Fibroblast of peridontal ligament (primary cell): Measurements from ENCODE around the gene FANK1.
"Not testable (repeated sequence)": the region's sequence is repeated elsewhere in the genome, so short reads cannot be mapped to it uniquely, and the experiment has no call there.

Experiments used
- DNase-seq: peaks from one replicate; pipeline ENCODE4 v3.0.0-alpha.2; 2010; ENCODE audit errors: extremely low read depth

Gene FANK1

GRCh38 chr10:125928928-125929585 lies 32.7 kb downstream of the FANK1 start:
- DNase-seq: no peak

- DNase-seq: no peak
These were observed 33.3 kb downstream of the FANK1 start for GRCh38 chr10:125929618-125930017.

DNA sequence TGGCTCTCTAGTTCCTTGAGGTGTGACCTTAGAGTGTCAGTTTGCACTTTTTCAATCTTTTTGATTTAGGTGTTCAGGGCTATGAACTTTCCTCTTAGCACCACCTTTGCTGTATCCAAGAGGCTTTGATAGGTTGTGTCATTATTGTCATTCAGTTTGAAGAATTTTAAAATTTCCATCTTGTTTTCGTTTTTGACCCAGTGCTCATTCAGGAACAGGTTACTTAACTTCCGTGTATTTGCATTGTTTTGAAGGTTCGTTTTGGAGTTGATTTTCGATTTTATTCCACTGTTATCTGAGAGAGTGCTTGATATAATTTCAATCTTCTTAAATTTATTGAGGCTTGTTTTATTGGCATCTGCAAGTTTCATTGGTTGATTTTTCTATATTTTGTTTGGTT lies 37.3 kb downstream of the FANK1 start:
- DNase-seq: no peak

GRCh38 chr10:125936331-125936730 lies 40.0 kb downstream of the FANK1 start:
- DNase-seq: peak; percentile 32

DNA sequence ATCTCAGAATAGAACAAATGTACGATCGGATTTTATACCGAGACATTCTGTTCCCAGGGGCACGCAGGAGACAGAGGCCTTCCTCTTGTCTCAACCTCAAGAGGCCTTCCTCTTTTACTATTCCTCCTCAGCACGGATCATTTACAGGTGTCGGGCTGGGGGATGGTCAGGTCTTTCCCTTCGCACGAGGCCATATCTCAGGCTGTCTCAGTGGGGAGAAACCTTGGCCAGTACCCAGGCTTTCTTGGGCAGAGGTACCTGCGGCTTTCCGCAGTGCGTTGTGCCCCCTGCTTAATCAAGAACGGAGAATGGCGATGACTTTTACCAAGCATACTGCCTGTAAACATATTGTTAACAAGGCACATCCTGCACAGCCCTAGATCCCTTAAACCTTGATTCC lies 44.2 kb downstream of the FANK1 start:
- no peak for DNase-seq

GRCh38 chr10:125951290-125951689 lies 54.9 kb downstream of the FANK1 start:
- DNase-seq: no peak

DNA sequence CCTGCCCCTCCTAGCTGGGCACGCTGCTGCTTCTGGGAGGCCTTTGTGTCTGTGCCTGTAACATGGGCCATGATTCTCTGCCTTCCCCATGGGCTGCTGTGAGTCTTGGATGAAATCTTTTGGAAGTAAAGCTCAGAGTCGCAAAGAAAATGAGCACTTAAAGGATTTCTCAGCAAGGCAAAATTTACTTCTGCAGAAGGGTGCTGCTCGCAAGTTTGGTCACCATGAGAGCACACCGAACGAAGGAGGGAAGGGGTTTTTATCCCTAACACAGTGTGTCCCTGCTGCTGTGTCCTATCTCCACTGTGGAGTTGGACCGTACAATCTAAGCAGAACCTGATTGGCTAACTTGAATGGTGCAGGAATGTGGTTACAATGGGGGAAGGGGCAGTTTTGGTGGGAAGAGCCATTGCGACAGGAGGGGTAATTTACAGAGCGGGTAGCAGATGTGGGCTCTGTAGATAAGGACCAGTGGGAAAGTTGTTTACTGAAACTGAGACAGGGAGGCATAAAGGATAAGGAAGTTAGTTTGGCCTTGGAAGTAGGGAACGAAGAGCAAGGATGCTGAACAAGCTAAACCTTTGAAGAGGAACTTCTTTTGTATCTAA lies 57.5 kb downstream of the FANK1 start:
- no peak for DNase-seq

GRCh38 chr10:125955766-125956165 lies 59.4 kb downstream of the FANK1 start:
- DNase-seq: no peak

DNA sequence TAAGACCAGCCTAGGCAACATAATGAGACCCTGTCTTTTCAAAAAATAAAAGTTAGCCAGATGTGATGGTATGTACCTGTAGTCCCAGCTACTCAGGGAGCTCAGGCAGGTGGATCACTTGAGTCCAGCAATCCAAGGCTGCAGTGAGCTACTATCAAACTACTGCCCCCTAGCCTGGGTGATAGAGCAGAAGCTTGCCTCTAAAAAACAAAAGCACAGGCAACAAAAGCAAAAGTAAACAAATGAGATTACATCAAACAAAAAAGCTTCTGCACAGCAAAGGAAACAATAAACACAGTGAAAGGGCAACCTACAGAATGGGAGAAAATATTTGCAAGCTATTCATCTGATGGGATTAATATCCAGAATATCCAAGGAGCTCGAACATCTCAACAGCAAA lies 65.4 kb downstream of the FANK1 start:
- no peak for DNase-seq

DNA sequence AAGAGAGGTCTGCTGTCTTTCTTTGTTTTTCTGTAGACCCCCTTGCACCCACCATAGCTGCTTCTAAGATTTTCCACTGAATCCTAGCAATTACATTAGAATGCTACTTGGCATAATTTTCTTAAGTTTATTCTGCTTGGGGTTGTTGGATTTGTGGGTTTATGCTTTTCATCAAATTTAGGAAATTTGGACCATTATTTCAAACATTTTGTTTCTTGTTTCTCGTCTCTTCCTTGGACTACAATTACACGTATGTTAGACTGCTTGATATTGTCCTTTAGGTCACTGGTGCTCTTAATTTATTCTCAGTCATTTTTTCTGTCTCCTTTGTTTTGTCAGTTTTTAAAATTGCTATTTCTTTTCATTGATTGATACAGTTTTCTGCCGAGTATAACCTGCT lies 65.8 kb downstream of the FANK1 start:
- no peak for DNase-seq

- DNase-seq: no peak
These were observed 68.2 kb downstream of the FANK1 start for GRCh38 chr10:125964558-125964957.

DNA sequence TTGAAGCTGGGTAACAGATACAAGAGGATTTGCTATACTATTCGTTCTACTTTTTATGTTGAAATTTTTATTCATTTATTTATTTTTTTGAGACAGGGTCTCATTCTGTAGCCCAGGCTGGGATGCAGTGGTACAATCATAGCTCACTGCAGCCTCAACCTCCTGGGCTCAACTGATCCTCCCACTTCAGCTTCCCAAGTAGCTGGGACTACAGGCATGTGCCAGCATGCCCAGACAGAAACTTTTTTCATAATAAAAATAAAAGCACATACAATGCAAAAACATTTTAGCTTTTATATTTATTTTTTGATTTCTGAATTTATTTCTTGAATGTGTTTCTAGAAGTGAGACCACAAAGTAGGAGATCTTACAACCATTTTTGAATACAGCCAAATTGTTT lies 71.2 kb downstream of the FANK1 start:
- no peak for DNase-seq

DNA sequence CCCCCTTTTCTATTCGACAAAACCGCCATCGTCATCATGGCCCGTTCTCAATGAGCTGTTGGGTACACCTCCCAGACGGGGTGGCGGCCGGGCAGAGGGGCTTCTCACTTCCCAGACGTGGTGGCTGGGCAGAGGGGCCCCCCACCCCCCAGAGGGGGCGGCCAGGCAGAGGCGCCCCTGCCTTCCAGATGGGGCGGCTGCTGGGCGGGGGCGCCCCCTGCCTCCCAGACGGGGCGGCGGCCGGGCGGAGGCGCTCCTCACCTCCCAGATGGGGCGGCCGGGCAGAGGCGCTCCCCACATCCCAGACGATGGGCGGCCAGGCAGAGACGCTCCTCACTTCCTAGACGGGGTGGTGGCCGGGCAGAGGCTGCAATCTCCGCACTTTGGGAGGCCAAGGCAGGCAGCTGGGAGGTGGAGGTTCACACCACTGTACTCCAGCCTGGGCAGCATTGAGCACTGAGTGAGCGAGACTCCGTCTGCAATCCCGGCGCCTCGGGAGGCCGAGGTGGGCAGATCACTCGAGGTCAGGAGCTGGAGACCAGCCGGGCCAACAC lies 73.8 kb downstream of the FANK1 start:
- not testable (repeated sequence) for DNase-seq

- no peak for DNase-seq
These were observed 80.7 kb downstream of the FANK1 start for GRCh38 chr10:125976960-125977605.

GRCh38 chr10:125979976-125980375 lies 83.6 kb downstream of the FANK1 start:
- DNase-seq: no peak

- DNase-seq: no peak
These were observed 84.2 kb downstream of the FANK1 start for GRCh38 chr10:125980521-125981035.

GRCh38 chr10:125982260-125982948 lies 86.0 kb downstream of the FANK1 start:
- DNase-seq: peak; percentile 90

DNA sequence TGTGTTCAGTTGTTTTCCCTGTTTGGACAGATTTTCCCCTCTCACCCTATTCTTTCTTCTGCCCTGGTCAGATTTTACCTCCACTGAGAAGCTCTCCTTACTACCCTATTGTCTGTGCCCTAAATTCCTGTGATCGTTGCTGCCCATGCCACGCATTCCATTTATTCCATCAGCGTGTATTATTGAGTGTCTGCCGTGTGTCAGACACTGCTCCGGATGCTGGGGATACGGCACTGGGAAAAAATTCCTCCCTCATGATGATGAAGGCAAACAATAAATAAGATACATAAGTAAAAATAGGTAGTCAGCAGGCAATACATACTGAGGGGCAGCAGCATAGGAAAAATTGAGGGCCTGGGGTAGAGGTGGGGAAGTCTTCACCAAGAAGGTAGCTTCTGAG lies 86.8 kb downstream of the FANK1 start:
- DNase-seq: no peak

DNA sequence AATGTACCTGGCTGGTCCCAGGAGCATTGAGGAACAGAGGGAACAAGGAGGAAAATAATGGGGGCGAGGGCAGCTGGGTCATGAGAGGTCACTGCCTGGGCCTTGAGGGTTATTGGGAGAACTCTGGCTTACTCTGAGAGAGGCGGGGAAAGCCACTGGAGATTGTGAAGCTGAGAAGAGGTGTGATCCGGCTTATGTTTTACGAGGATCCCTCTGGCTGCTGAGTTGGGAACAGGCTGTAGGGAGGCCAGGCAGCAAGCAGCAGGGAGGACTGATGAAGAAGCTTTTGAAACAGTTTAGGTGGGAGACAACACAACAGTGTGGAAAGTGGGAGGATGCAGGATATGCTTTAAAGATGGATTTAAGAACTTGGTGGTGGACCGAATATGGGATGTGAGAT lies 87.3 kb downstream of the FANK1 start:
- DNase-seq: no peak

- no peak for DNase-seq
These were observed 88.0 kb downstream of the FANK1 start for GRCh38 chr10:125984346-125984745.

- no peak for DNase-seq
These were observed 88.6 kb downstream of the FANK1 start for GRCh38 chr10:125984865-125985495.
